Measurements from ENCODE around the gene CAMK1D. TPM values are rescaled to one million over a fixed set of nuclear protein-coding genes. Genes with fewer than 3 reads are reported as not detected.

The CAMK1D gene
- total and polyA plus RNA-seq, 5 donors = 15.2 to 44.1 (median 26.6) TPM

GRCh38 chr10:12531305-12532220 lies 182.2 kb downstream of the CAMK1D start:
- peak; percentile 61 to 71 for ATAC-seq
- intact Hi-C loops (cut with DNase I) = no loop called here

GRCh38 chr10:12533151-12533550 lies 183.8 kb downstream of the CAMK1D start:
- H3K27ac ChIP-seq (ENCODE audit: low read length) = no peak overlapping the region
- WGBS = 79% methylated on average over 4 of the region's 4 CpGs
- no peaks in the 10 kb centered on the region for H3K27me3 ChIP-seq (ENCODE audit: control insufficient read depth, insufficient read depth)
- DNase-seq (no peak), ATAC-seq (no peak)
- intact Hi-C loops (cut with DNase I) = no loop called here
- H3K9me3 ChIP-seq (ENCODE audit: control insufficient read depth, low read length) = no peaks in the 10 kb centered on the region
- H3K4me1 ChIP-seq (ENCODE audit: control insufficient read depth, insufficient read depth, low read length) = peaks cover 5% of the 10 kb centered on the region
- no peak overlapping the region for H3K4me3 ChIP-seq (ENCODE audit: low read length)

More at GRCh38 chr10:12531305-12532220, 182.2 kb downstream of the CAMK1D start:
- Histone ChIP-seq H3K27ac (ENCODE audit: low read length) (peak overlapping the region; percentile 30), H3K4me3 (ENCODE audit: low read length) (no peak overlapping the region), H3K27me3 (ENCODE audit: control insufficient read depth, insufficient read depth) (no peaks in the 10 kb centered on the region), H3K9me3 (ENCODE audit: control insufficient read depth, low read length) (no peaks in the 10 kb centered on the region), H3K4me1 (ENCODE audit: control insufficient read depth, insufficient read depth, low read length) (peaks cover 5% of the 10 kb centered on the region)
- WGBS = 39% methylated on average over 12 of the region's 12 CpGs
- peak; percentile 36 to 74 (median 74) for DNase-seq

- Histone ChIP-seq H3K27me3 (ENCODE audit: control insufficient read depth, insufficient read depth) (no peaks in the 10 kb centered on the region), H3K4me3 (ENCODE audit: low read length) (no peak overlapping the region), H3K9me3 (ENCODE audit: control insufficient read depth, low read length) (no peaks in the 10 kb centered on the region), H3K4me1 (ENCODE audit: control insufficient read depth, insufficient read depth, low read length) (peaks cover 5% of the 10 kb centered on the region), H3K27ac (ENCODE audit: low read length) (no peak overlapping the region)
- intact Hi-C loops (cut with DNase I) = no loop called here
- DNase-seq = no peak
- WGBS = 85% methylated on average over 3 of the region's 3 CpGs
- ATAC-seq = no peak
Observed at GRCh38 chr10:12533723-12534122, 184.4 kb downstream of the CAMK1D start.

- ATAC-seq (no peak), DNase-seq (no peak)
- 75% methylated on average over 9 of the region's 9 CpGs for WGBS
- intact Hi-C loops (cut with DNase I) = no loop called here
- no peak overlapping the region for H3K4me3 ChIP-seq (ENCODE audit: low read length)
- H3K4me1 ChIP-seq (ENCODE audit: control insufficient read depth, insufficient read depth, low read length) = peaks cover 9% of the 10 kb centered on the region
- no peak overlapping the region for H3K27ac ChIP-seq (ENCODE audit: low read length)
- H3K27me3 ChIP-seq (ENCODE audit: control insufficient read depth, insufficient read depth) = no peaks in the 10 kb centered on the region
- no peaks in the 10 kb centered on the region for H3K9me3 ChIP-seq (ENCODE audit: control insufficient read depth, low read length)
Observed at GRCh38 chr10:12534824-12535223, 185.5 kb downstream of the CAMK1D start.

GRCh38 chr10:12535656-12536055 lies 186.3 kb downstream of the CAMK1D start:
- Histone ChIP-seq H3K27ac (ENCODE audit: low read length) (no peak overlapping the region), H3K9me3 (ENCODE audit: control insufficient read depth, low read length) (no peaks in the 10 kb centered on the region), H3K4me3 (ENCODE audit: low read length) (no peak overlapping the region), H3K27me3 (ENCODE audit: control insufficient read depth, insufficient read depth) (no peaks in the 10 kb centered on the region), H3K4me1 (ENCODE audit: control insufficient read depth, insufficient read depth, low read length) (peaks cover 7% of the 10 kb centered on the region)
- intact Hi-C loops (cut with DNase I) = no loop called here
- ATAC-seq (no peak), DNase-seq (no peak)

DNA sequence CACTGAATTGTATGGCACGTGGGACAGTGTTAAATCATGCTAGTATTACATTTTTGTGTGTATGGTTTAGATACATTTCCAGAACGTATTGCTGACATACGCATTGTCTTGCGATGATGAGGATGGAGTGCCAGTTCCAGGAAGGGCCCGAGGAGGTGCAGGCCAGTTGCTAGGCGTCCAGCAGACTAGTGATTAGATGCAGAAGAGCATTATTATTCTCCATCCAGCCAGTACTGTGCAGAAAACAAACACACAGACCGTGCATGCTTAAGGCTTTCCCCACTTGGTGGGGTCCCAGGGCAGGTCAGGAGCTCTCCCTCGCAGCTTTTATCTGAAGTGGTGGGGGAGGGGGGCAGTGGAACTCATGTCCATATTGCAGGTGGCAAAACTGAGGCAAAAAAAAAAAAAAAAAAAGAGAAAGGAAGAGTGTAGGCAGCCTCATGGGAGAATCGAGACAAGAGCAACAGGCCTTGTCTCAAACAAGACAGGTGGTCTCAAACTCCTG lies 189.2 kb downstream of the CAMK1D start:
- 68% methylated on average over 9 of the region's 9 CpGs for WGBS
- intact Hi-C loops (cut with DNase I) = no loop called here
- Histone ChIP-seq H3K9me3 (ENCODE audit: control insufficient read depth, low read length) (no peaks in the 10 kb centered on the region), H3K4me3 (ENCODE audit: low read length) (no peak overlapping the region), H3K27me3 (ENCODE audit: control insufficient read depth, insufficient read depth) (no peaks in the 10 kb centered on the region), H3K27ac (ENCODE audit: low read length) (no peak overlapping the region), H3K4me1 (ENCODE audit: control insufficient read depth, insufficient read depth, low read length) (peaks cover 5% of the 10 kb centered on the region)
- DNase-seq (no peak), ATAC-seq (no peak)

GRCh38 chr10:12539350-12540164 lies 190.2 kb downstream of the CAMK1D start:
- ATAC-seq (peak; percentile 64 to 75), DNase-seq (peak in 1 of 3 donors; percentile 56)
- 63% methylated on average over 7 of the region's 7 CpGs for WGBS

DNA sequence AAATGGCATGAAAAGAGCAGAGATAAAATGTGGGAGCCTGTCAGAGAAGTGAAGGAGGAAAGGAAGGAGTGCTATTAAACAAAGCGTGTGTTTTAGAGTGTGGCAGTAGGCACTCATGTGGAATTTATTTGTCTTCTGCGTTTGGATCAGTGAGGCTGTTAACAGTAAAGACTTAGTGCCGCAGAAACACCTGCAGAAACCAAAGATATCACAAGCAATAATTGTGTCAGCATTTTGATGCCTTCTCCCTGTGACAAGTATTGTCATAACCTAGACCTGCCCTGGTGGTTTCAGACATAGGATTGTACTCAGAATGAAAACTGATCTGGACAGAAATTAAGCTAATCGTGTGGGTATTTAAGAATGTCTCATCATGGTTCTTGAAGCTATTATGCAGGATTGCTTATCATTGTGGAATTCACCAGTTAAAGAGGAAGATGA lies 191.0 kb downstream of the CAMK1D start:
- intact Hi-C loops (cut with DNase I) = no loop called here
- no peak for ATAC-seq
- peaks cover 5% of the 10 kb centered on the region for H3K4me1 ChIP-seq (ENCODE audit: control insufficient read depth, insufficient read depth, low read length)
- H3K27me3 ChIP-seq (ENCODE audit: control insufficient read depth, insufficient read depth) = no peaks in the 10 kb centered on the region
- 62% methylated on average over 4 of the region's 4 CpGs for WGBS
- no peaks in the 10 kb centered on the region for H3K9me3 ChIP-seq (ENCODE audit: control insufficient read depth, low read length)
- DNase-seq = no peak
- H3K27ac ChIP-seq (ENCODE audit: low read length) = no peak overlapping the region
- no peak overlapping the region for H3K4me3 ChIP-seq (ENCODE audit: low read length)

More at GRCh38 chr10:12539350-12540164, 190.2 kb downstream of the CAMK1D start:
- H3K27me3 ChIP-seq (ENCODE audit: control insufficient read depth, insufficient read depth) = no peaks in the 10 kb centered on the region
- intact Hi-C loops (cut with DNase I) = no loop called here
- no peaks in the 10 kb centered on the region for H3K9me3 ChIP-seq (ENCODE audit: control insufficient read depth, low read length)
- no peak overlapping the region for H3K4me3 ChIP-seq (ENCODE audit: low read length)
- no peak overlapping the region for H3K27ac ChIP-seq (ENCODE audit: low read length)
- peaks cover 5% of the 10 kb centered on the region for H3K4me1 ChIP-seq (ENCODE audit: control insufficient read depth, insufficient read depth, low read length)

GRCh38 chr10:12541446-12542067 lies 192.2 kb downstream of the CAMK1D start:
- H3K4me3 ChIP-seq (ENCODE audit: low read length) = no peak overlapping the region
- 87% methylated on average over 11 of the region's 11 CpGs for WGBS
- H3K27ac ChIP-seq (ENCODE audit: low read length) = no peak overlapping the region
- H3K4me1 ChIP-seq (ENCODE audit: control insufficient read depth, insufficient read depth, low read length) = peaks cover 5% of the 10 kb centered on the region
- intact Hi-C loops (cut with DNase I) = no loop called here
- no peaks in the 10 kb centered on the region for H3K9me3 ChIP-seq (ENCODE audit: control insufficient read depth, low read length)
- ATAC-seq (no peak), DNase-seq (no peak)
- H3K27me3 ChIP-seq (ENCODE audit: control insufficient read depth, insufficient read depth) = no peaks in the 10 kb centered on the region

GRCh38 chr10:12542133-12542670 lies 192.9 kb downstream of the CAMK1D start:
- no peak for DNase-seq
- Histone ChIP-seq H3K27ac (ENCODE audit: low read length) (no peak overlapping the region), H3K9me3 (ENCODE audit: control insufficient read depth, low read length) (no peaks in the 10 kb centered on the region), H3K4me1 (ENCODE audit: control insufficient read depth, insufficient read depth, low read length) (peaks cover 5% of the 10 kb centered on the region), H3K27me3 (ENCODE audit: control insufficient read depth, insufficient read depth) (no peaks in the 10 kb centered on the region), H3K4me3 (ENCODE audit: low read length) (no peak overlapping the region)
- 89% methylated on average over 6 of the region's 6 CpGs for WGBS
- intact Hi-C loops (cut with DNase I) = no loop called here
- ATAC-seq = no peak
